GM19099 (cell line): ENCODE results near the gene SORCS2.

Source experiments
- POLR2A ChIP-seq: IDR thresholded peaks from 3 replicates; pipeline ENCODE4 v1.6.1; 2011; ENCODE audit warnings: low read depth; ENCODE audit not compliant: insufficient read length; ENCODE audit errors: extremely low read depth

Gene SORCS2

GRCh38 chr4:7572894-7573293 lies 380.6 kb downstream of the SORCS2 start:
- no peak for TF ChIP-seq POLR2A

- no peak for TF ChIP-seq POLR2A
Observed at GRCh38 chr4:7573576-7574091, 381.3 kb downstream of the SORCS2 start.

GRCh38 chr4:7574287-7575014 lies 382.1 kb downstream of the SORCS2 start:
- TF ChIP-seq POLR2A = no peak

GRCh38 chr4:7575426-7575825 lies 383.1 kb downstream of the SORCS2 start:
- no peak for TF ChIP-seq POLR2A

GRCh38 chr4:7581477-7581876 lies 389.1 kb downstream of the SORCS2 start:
- TF ChIP-seq POLR2A = no peak

- TF ChIP-seq POLR2A = no peak
Observed at GRCh38 chr4:7582313-7583097, 390.2 kb downstream of the SORCS2 start.

GRCh38 chr4:7584098-7584497 lies 391.8 kb downstream of the SORCS2 start:
- TF ChIP-seq POLR2A = no peak

GRCh38 chr4:7584606-7585159 lies 392.3 kb downstream of the SORCS2 start:
- TF ChIP-seq POLR2A = no peak

- TF ChIP-seq POLR2A = no peak
Observed at GRCh38 chr4:7585768-7586167, 393.4 kb downstream of the SORCS2 start.

GRCh38 chr4:7587433-7588405 lies 395.4 kb downstream of the SORCS2 start:
- TF ChIP-seq POLR2A = no peak

- no peak for TF ChIP-seq POLR2A
Observed at GRCh38 chr4:7590189-7590588, 397.9 kb downstream of the SORCS2 start.

GRCh38 chr4:7590899-7591298 lies 398.6 kb downstream of the SORCS2 start:
- TF ChIP-seq POLR2A = no peak

- TF ChIP-seq POLR2A = no peak
Observed at GRCh38 chr4:7591409-7592053, 399.2 kb downstream of the SORCS2 start.
